Hematopoietic multipotent progenitor cell (in vitro differentiated cells): ENCODE measurements around the gene NDUFAF4. TPM values are rescaled to one million over a fixed set of nuclear protein-coding genes. Genes with fewer than 3 reads are reported as not detected.
A peak's percentile ranks its signal among the peaks of the same experiment; 100 is the strongest.

Experiments
- DNase-seq, 3 donors: peaks; one replicate each; pipeline ENCODE4 v3.0.0-alpha.2; 2011 to 2015; ENCODE audit warnings: low read depth in 2 of 3, low spot score in 2 of 3
- total RNA-seq: library from RNA; depleted of rRNA; stranded (reverse); fragments of >200 nt; gene quantifications from one replicate; pipeline ENCODE4 v1.2.3, GENCODE V29; 2012

The NDUFAF4 gene
- 3.0 TPM for total RNA-seq

DNA sequence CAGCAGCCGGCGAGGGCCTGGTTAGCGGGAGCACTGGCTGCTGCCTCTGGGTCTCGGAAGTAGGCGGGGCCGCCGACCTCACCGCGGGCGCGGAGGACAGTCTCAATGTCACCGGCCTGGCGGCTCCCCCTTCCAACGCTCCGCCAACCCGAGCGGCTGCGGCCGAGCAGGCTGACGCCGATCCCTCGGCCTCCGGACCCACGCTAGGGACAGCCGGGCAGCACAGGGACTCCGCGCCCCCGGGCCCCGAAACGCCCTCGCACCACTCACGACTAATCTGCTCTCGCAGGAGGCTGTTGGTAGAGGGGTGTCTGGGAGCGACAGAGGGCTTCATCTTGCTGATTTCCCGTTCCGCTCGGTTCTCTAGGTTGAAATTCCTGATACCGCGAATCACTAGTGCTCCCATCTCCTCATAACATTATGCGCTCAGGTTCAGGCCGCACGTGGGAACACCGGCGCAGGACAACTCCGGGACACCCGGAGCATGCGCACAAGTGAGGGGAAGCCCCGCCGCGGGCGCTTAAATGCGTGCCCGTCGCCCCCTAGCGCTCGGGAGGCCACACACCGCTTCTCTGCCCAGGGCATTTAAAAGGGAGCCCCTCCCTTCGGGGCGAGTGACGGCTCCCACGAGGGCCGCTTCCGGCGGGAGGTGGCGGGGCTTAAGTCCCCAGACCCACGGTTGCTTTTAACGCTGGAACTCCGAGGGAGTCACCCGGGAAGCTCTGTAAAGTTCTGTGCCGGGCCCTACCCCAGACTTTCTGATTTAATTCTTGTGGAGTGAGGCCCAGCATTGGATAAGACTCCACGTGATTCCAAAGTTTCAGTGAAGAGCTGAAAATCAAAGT, at the start of gene NDUFAF4:
Gene NDUFAF4 (minus strand): TSS at position 496 of the 845 bp plus-strand sequence. CDS start 90 bp downstream, at position 406.
- peak; percentile 90 to 95 (median 94) for DNase-seq

- DNase-seq, result no peak
Observed at GRCh38 chr6:96947055-96947454, 49.4 kb upstream of the NDUFAF4 start.

DNA sequence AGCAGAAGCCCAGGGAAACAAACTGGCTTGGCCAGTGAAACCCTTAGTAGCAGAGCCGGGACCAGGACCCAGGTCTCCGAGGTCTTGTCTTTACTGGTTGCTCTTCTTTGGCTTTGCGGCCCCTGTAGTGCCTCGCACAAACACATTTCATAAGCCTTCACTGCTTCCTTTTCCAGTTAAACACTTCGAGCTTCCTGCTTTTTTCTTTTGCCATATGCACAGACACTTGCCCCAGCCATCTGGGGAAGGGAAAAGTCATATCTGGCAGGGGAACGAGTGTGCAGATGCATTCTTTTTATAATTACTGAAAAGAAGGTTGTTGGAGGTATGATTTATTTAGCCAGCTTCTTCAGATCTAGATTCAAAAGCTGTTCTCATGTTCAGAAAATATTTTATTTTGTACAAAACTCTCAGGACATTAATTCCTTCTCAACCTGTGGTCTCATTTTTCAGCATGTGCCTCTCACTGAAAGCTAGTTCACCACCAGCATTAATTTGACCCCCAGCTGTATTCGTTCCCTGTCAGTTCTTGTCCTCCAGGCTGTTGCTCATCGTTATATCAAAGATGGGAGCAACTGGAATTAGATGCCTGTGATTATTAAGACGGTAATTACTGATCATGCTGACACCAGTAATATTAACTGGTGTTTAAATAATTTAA, 46.0 kb upstream of the NDUFAF4 start:
- DNase-seq, result no peak

- no peak for DNase-seq
Observed at GRCh38 chr6:96942676-96943075, 45.0 kb upstream of the NDUFAF4 start.

DNA sequence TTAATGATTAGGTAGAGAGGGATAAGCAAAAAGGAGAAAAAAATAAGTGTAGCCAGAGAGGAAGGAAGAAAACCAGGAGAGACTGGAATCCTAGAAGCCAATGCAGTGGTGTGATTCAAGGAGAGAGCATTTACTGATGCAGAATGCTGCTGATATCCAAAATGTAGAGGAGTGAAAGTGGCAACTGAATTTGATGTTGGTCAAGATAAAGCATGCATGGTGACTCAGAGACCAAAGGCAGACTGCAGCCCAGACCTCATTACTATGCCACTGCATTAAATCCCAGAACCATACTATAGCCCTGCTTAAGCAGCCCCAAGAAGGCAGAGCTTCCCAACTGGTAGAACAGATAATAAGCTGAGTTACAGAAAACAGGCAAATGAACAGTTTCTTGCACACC, 42.6 kb upstream of the NDUFAF4 start:
- DNase-seq, result no peak

DNA sequence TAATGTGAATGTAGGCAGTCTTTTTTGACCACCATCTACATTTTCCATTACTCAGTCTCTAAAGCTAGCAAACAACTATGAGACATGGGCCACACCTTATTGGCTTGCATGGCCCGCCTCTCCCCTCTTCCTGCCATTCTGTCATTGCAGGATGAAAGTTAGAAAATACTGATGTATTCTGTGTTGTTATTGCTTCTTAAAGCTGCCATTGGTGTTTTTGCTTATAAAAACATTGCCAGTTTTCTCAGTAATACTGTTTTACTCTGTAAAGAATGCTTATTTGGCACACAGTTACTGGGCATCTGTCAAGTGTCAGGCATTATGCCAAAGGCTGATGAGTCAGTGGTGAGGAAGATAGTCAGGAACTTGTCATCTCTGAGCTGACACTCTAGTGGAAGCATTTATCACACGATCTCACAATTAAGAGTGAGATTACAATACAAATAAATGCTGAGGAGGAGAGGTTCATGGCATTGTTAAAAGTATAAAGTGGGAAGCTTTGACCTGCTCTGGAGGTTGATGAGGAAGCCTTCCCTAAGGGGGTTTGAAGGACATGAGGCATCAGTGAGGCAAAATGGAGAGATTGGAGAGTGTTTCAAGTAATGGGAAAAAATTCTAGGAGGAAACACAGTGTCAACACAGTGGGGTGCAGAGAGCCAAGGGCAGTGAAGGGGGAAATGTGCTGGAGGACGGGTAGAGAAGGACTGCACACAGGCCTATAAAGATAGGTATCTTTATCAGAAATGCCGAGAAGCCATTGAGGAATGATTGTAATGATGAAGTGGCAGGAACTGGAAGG, 41.5 kb upstream of the NDUFAF4 start:
- DNase-seq, result peak in 1 of 3 donors; percentile 6

DNA sequence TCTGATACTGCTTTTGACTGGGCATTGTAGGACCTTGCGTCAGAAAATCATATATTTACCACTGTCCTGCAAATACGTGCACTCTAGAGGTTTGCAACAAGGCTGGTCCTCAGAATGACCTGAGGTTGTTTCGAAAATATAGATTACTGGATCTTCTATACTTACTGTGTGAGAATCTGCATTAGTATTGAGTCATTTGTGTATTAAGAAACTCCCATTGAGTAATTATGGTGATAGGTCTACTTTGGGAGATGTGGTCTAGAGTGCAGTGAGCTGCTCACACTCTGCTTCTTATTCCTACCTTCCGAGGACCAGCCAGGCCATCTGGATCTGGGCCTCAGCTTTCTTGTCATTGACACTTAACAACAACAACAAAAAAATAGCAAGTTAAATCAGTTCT, 36.4 kb upstream of the NDUFAF4 start:
- no peak for DNase-seq

- no peak for DNase-seq
Observed at GRCh38 chr6:96931198-96931597, 33.5 kb upstream of the NDUFAF4 start.

GRCh38 chr6:96929741-96930140, 32.0 kb upstream of the NDUFAF4 start:
- DNase-seq, result no peak

- DNase-seq, result no peak
Observed at GRCh38 chr6:96927660-96928059, 30.0 kb upstream of the NDUFAF4 start.

DNA sequence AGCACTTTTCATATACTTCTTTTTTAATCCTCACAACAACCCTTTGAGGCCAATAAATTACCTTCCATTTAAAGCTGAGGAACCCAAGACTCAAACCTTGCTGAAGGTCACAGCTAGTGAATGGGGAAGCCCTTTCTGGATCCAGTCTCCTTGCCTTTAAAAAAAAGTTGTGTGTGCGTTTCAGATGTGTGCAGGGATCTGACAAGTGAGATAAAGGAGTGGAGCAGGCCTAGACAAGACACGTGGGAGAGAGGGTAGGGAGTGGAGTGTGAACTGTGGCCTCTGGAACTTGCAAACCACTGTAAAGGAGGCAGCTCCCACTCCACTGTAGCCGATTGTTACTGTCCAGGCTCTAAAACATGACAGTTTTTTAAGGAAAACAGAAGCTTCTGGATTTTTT, 28.7 kb upstream of the NDUFAF4 start:
- DNase-seq, result no peak

DNA sequence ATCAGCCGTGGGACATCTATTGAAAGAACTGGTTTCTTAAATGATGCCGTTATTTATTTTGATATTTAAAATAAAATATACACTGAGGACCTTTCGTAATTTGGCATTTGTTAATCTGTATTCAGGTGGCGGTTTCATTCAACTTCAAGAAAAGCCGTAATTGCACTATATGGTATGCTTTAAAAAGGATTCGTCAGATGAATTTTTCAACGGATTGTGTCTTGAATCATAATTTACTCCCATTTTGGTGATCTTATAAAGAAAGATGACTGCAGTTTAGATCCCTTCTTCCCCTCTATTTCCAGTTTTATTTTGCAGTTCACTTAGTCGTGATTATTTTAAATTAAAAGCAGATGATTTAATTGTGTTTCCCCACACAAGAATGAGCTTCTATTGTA, 27.6 kb upstream of the NDUFAF4 start:
- peak in 1 of 3 donors; percentile 5 for DNase-seq

DNA sequence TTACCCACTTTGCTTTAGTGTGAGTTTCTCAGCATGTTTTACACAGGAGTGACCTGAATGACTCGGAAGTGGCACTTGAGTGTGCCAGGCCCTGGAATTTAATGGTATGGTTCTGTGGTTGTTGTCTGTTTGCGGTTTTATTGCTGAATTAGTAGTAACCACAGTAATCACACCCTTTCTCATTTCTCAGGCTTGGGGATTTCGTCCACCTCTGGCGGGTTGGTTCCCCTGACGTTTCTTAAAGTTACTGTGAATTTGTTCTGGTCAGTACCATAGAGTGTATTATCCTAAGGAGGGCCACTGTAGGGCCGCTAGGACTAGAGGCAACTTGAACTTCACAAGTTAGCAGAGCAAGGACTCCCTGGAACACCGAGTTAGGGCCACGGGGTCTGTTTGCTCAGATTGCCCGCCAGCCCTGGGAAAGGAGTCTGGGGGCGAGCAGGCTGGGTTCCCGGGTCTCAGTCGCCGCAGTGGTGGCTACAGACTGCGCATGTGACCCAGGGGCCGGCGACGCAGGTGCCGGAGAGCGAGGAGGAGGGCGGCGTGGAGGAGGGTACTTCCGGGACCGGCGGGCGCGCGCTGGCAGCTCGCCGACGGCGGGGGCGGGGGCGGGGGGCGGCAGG, 26.3 kb upstream of the NDUFAF4 start:
- peak in 2 of 3 donors; percentile 11 to 20 for DNase-seq

GRCh38 chr6:96923400-96923799, 25.7 kb upstream of the NDUFAF4 start:
- DNase-seq, result peak in 2 of 3 donors; percentile 6

DNA sequence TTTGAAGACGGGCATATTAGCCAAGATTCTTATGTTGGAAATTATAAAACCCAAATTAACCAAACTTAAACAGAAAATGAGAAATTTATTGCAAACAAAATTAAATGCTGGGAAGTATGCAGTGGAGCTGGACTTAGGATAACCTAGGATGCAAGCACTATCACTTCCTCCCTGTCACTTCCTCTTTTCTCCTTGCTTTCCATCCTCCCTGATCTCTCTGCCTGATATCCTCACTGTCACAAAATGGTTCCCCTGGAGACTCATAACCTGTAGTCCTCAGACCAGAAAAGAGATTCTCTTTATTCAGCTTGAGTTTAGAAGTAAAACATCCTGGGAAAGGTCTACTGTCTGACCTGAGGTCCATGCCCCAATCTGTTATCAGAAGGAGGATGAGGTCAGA, 19.4 kb upstream of the NDUFAF4 start:
- no peak for DNase-seq

- DNase-seq, result no peak
Observed at GRCh38 chr6:96913621-96914020, 15.9 kb upstream of the NDUFAF4 start.

GRCh38 chr6:96911751-96912150, 14.1 kb upstream of the NDUFAF4 start:
- DNase-seq, result no peak

DNA sequence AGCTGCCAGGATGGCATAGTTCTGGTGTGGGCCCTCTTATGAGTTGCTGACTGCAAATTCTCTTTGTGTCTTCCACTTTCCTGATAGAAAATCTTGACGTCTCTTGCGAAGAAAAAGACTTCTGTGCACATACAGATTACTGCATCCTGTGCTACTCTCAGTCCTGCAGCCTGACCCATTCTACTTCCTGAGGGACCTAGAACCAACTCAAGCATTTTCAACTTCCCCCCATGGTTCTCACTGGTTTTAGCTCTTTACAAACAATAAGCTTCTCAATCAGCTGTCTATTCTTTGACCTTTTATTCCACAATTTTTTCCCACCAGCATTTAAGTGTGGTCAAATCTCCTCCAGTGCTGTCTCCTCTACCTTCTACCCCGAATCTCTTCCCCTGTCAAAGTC, 13.5 kb upstream of the NDUFAF4 start:
- DNase-seq, result no peak

DNA sequence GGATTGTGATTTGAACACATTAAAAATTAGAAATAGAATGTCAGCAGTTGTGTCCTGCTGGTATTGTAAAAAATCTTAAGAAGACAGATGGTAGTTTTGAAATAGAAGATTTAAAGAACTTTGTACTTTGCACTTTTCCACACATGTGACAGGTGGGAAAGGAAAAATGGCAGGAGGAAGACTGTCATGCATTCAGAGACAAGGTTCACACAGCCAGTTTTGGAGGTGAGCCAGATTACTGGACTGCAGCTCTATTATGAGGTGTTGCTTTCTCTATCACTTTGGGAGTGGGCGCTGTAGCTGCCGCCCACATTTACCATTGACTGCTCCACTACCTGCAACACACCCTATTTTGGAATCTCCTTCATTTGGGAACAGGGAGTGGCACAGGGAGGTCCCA, 12.1 kb upstream of the NDUFAF4 start:
- no peak for DNase-seq

DNA sequence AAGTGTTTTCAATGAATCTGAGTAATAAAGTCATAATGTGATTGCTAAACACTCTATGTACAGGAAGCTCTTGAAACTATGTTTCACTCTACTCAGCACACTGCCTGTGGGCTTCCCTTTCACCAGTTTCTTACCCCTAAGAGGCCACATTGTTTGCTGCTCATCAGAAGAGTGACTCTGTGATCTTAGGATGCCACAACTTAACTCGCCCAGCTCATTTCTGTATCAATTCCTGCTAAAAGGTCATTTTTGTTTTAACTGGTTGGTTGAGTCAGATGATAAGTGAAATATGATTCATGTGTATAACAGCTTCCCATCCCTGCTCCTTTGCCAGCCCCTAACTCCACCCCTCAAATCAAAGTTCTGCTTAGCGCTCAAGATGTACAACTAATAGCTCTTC, 9.8 kb upstream of the NDUFAF4 start:
- DNase-seq, result no peak

GRCh38 chr6:96900873-96901272, 3.2 kb upstream of the NDUFAF4 start:
- no peak for DNase-seq
